ENCODE results near the gene AP2S1.
"Not testable (repeated sequence)": the region's sequence is repeated elsewhere in the genome, so short reads cannot be mapped to it uniquely, and the experiment has no call there.

AP2S1 gene

DNA sequence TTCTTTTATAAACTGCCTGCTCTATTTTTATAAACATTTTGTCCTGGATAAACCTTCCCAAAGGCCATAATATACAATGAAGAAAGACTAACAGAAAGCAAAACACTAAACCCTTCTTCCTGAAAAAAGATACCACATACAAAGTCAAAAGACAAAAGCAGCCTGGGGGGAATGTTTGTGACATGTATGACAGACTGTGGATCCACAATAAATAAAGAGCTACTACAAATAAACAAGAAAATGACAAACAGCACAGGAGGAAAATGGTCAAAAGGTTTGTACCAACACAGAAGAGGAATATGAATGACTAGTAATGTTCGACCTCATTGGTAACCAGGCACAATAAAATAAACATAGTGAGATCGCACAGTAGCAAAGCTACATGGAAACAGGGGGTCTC lies 19.8 kb downstream of the AP2S1 start:
- DNase-seq (ENCODE audit: low read depth) = no peak
- TF ChIP-seq, protein P1, sequence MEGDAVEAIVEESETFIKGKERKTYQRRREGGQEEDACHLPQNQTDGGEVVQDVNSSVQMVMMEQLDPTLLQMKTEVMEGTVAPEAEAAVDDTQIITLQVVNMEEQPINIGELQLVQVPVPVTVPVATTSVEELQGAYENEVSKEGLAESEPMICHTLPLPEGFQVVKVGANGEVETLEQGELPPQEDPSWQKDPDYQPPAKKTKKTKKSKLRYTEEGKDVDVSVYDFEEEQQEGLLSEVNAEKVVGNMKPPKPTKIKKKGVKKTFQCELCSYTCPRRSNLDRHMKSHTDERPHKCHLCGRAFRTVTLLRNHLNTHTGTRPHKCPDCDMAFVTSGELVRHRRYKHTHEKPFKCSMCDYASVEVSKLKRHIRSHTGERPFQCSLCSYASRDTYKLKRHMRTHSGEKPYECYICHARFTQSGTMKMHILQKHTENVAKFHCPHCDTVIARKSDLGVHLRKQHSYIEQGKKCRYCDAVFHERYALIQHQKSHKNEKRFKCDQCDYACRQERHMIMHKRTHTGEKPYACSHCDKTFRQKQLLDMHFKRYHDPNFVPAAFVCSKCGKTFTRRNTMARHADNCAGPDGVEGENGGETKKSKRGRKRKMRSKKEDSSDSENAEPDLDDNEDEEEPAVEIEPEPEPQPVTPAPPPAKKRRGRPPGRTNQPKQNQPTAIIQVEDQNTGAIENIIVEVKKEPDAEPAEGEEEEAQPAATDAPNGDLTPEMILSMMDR (IDR thresholded peaks at IDR 0.05; ENCODE audit: low read depth, low read length, missing control alignments) = no peak
- H3K4me3 ChIP-seq (ENCODE audit: low read depth, low read length) = no peak overlapping the region
- in situ Hi-C loops (cut with HindIII; ENCODE audit: low sequenced_read_pairs) = no loop called here

DNA sequence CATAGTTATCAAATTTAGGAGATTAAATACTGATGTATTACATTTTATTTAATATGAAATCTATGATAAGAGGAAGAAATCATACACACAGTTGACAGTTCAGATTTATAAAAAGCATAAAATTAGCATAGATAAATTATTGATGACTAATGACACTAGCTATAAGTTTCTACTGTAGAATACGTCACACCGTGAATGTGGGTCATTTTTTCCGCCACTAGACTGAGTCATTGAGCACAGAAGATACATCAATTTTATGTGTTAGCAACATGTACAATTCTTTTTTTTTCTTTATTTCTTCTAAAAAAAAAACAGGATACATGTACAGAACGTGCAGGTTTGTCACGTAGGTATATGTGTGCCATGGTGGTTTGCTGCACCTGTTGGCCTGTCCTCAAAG lies 22.2 kb downstream of the AP2S1 start:
- in situ Hi-C loops (cut with HindIII; ENCODE audit: low sequenced_read_pairs) = loop anchor here (5.0 to 10.0 kb wide), 2 partner anchors 41 to 84 kb away; partner anchors contain the start of genes FKRP, SLC1A5 and STRN4
- no peak for DNase-seq (ENCODE audit: low read depth)
- TF ChIP-seq, protein P1 (IDR thresholded peaks at IDR 0.05; ENCODE audit: low read depth, low read length, missing control alignments) = no peak
- H3K4me3 ChIP-seq (ENCODE audit: low read depth, low read length) = no peak overlapping the region

DNA sequence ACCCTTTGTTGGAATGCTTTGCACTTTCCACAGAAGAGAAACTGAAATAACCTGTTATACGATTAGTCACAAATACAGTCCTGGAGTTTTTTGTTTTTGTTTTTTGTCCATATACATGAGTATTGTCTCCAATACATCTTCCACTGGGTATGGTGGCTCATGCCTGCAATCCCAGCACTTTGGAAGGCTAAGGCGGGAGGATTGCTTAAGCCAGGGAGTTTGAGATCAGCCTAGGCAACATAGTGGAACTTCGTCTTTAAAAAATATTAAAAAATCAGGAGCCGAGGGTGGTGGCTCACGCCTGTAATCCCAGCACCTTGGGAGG lies 25.0 kb downstream of the AP2S1 start:
- DNase-seq (ENCODE audit: low read depth) = no peak
- TF ChIP-seq, protein P1 (IDR thresholded peaks at IDR 0.05; ENCODE audit: low read depth, low read length, missing control alignments) = no peak
- in situ Hi-C loops (cut with HindIII; ENCODE audit: low sequenced_read_pairs) = loop anchor here (5.0 to 10.0 kb wide), 2 partner anchors 38 to 81 kb away; partner anchors contain the start of genes FKRP, SLC1A5 and STRN4
- H3K4me3 ChIP-seq (ENCODE audit: low read depth, low read length) = no peak overlapping the region

DNA sequence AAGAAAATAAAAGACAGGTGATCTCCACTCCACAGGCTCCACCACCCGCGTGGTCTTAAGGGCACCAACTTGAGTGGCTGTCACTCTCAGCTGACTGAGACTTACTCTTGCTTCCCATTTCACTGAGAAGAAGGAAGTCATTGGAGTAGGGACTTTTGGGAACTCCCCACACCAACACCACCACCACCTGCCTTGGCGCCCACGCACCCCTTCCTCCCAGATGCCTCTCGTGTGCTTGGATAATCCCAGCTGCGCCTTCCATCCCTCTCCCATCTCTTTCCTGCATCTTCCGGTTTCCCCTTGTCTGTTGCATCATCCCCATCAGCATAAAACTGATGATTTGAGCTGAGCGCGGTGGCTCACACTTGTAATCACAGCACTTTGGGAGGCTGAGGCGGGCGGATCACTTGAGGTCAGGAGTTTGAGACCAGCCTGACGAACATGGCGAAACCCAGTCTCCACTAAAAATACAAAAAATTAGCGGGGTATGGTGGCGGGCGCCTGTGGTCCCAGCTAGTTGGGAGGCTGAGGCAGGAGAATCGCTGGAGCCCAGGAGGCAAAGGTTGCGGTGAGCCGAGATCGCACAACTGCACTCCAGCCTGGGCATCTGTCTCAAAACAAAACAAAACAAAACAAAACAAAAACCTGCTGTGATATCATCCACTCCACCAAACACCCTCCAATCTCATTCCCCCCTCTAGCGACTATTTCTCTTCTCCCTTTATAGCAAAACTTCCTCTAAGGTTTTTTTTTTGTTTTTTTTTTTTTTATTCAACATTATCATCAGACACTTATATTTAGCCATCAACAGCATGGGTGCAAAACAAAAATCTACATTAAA lies 25.5 kb downstream of the AP2S1 start:
- TF ChIP-seq, protein P1 (IDR thresholded peaks at IDR 0.05; ENCODE audit: low read depth, low read length, missing control alignments) = no peak
- DNase-seq (ENCODE audit: low read depth) = no peak
- in situ Hi-C loops (cut with HindIII; ENCODE audit: low sequenced_read_pairs) = loop anchor here (5.0 to 10.0 kb wide), 2 partner anchors 38 to 80 kb away; partner anchors contain the start of genes FKRP, SLC1A5 and STRN4
- no peak overlapping the region for H3K4me3 ChIP-seq (ENCODE audit: low read depth, low read length)

DNA sequence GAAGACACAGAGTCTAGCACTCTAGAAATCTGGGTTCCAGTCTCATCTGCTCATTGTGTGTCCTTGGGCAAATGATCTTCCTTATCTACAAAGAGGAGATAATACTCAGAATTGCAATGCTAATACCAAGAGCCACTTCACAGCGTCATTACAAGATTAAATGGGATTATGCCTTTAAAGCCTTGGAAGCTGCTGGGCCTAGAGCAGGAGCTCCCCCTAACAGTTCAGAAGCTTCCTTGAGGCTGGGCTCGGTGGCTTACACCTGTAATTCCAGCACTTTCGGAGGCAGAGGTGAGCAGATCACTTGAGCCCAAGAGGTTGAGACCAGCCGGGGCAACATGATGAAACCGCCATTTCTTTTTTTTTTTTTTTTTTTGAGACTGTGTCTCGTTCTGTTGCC lies 27.6 kb downstream of the AP2S1 start:
- DNase-seq (ENCODE audit: low read depth) = no peak
- no peak overlapping the region for H3K4me3 ChIP-seq (ENCODE audit: low read depth, low read length)
- in situ Hi-C loops (cut with HindIII; ENCODE audit: low sequenced_read_pairs) = loop anchor here (10.0 kb wide), 1 partner anchor 78 kb away; the partner anchor contains the start of genes FKRP and STRN4
- TF ChIP-seq, protein P1 (IDR thresholded peaks at IDR 0.05; ENCODE audit: low read depth, low read length, missing control alignments) = no peak

DNA sequence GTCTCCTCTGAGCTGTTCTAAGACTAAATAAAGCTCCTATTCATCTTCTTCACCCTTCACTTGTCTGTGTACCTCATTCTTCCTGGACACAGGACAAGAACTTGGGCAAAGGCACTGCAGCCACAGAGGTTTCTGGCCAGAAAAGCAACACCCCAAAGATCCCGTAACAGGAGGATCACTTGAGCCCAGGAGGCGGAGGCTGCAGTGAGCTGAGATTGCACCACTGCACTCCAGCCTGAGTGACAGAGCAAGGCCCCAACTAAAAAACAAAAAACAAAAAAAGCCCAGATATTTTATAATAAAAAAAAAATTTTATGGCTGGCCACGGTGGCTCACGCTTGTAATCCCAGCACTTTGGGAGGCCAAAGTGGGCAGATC lies 28.2 kb downstream of the AP2S1 start:
- H3K4me3 ChIP-seq (ENCODE audit: low read depth, low read length); DNase-seq (ENCODE audit: low read depth): not testable (repeated sequence)
- in situ Hi-C loops (cut with HindIII; ENCODE audit: low sequenced_read_pairs) = loop anchor here (10.0 kb wide), 1 partner anchor 78 kb away; the partner anchor contains the start of genes FKRP and STRN4
